SK-N-SH (cell line): ENCODE results near the gene APOL4. TPM values are rescaled to one million over a fixed set of nuclear protein-coding genes. Genes with fewer than 3 reads are reported as not detected.

Source experiments
- CTCF ChIA-PET: fragments of 300-600, 350-600 bp; formaldehyde crosslinking; extraction: SDS; loops from one replicate; lab custom pipeline; 2021; lab: Yijun Ruan, JAX
- POLR2A ChIA-PET: fragments of 350-600 bp; sonication (Branson Sonifier 250); formaldehyde crosslinking; extraction: SDS; loops from one replicate; lab custom pipeline; 2020; ENCODE audit warnings: antibody characterized with exemption, inconsistent platforms; lab: Yijun Ruan, JAX
- DNase-seq: peaks from one replicate; pipeline ENCODE4 v3.0.0; 2012
- H2AFZ ChIP-seq: fragments of 200-600 bp; sonication (generic); 2 replicates; pipeline ENCODE4 v1.8.1; 2016; ENCODE audit warnings: antibody characterized with exemption, mild to moderate bottlenecking, low read depth
- H3F3A ChIP-seq: fragments of 200-600 bp; sonication (generic); replicated peaks from 2 replicates; pipeline ENCODE3; 2016; ENCODE audit warnings: antibody characterized with exemption, mild to moderate bottlenecking; ENCODE audit not compliant: insufficient read depth
- H3K27ac ChIP-seq, 2 experiments: fragments of 200-500 bp in 1 of 2; fragments of 200-600 bp in 1 of 2; sonication (Bioruptor generic) in 1 of 2; sonication (generic), shearing (Covaris generic) in 1 of 2; 2 replicates each; pipeline versions ENCODE4 v1.5.1 to v1.6.1; 2014 to 2016; ENCODE audit warnings: low read depth in 2 of 2, inconsistent platforms in 1 of 2, low read length in 1 of 2, mild to moderate bottlenecking in 1 of 2, mixed read lengths in 1 of 2
- H3K27me3 ChIP-seq: fragments of 200-600 bp; sonication (generic), shearing (Covaris generic); 2 replicates; pipeline ENCODE4 v1.6.1; 2016; ENCODE audit warnings: mixed run types; ENCODE audit not compliant: insufficient read depth
- H3K36me3 ChIP-seq, 2 experiments: fragments of 200-500 bp in 1 of 2; fragments of 200-600 bp in 1 of 2; sonication (Bioruptor generic) in 1 of 2; sonication (generic) in 1 of 2; replicated peaks in 1 of 2; 2 replicates each; pipeline versions ENCODE3 to v1.5.1; 2014 to 2016; ENCODE audit warnings: low read length in 1 of 2, mild to moderate bottlenecking in 1 of 2; ENCODE audit not compliant: insufficient read depth in 2 of 2, control insufficient read depth in 1 of 2
- H3K4me1 ChIP-seq, 2 experiments: fragments of 200-500 bp in 1 of 2; fragments of 200-600 bp in 1 of 2; sonication (Bioruptor generic) in 1 of 2; sonication (generic), shearing (Covaris generic) in 1 of 2; 2 replicates each; pipeline versions ENCODE4 v1.5.1 to v1.6.1; 2014 to 2016; ENCODE audit warnings: low read depth in 1 of 2, low read length in 1 of 2, mixed run types in 1 of 2; ENCODE audit not compliant: insufficient read depth in 2 of 2, control insufficient read depth in 1 of 2
- H3K4me2 ChIP-seq: fragments of 200-600 bp; sonication (generic), shearing (Covaris generic); 2 replicates; pipeline ENCODE4 v1.6.1; 2017; ENCODE audit warnings: mixed run types
- H3K4me3 ChIP-seq, 2 experiments: fragments of 200-500 bp in 1 of 2; fragments of 200-600 bp in 1 of 2; sonication (Bioruptor generic) in 1 of 2; sonication (generic), shearing (Covaris generic) in 1 of 2; 2 replicates each; pipeline versions ENCODE4 v1.5.1 to v1.8.1; 2014 to 2016; ENCODE audit warnings: low read depth in 2 of 2, inconsistent platforms in 1 of 2, low read length in 1 of 2, mild to moderate bottlenecking in 1 of 2, mixed read lengths in 1 of 2, moderate library complexity in 1 of 2
- H3K79me2 ChIP-seq: fragments of 200-600 bp; sonication (generic); 2 replicates; pipeline ENCODE4 v1.8.1; 2017; ENCODE audit warnings: mild to moderate bottlenecking; ENCODE audit not compliant: insufficient read depth
- H3K9ac ChIP-seq: fragments of 200-600 bp; sonication (generic); 2 replicates; pipeline ENCODE4 v1.6.1; 2017; ENCODE audit warnings: mixed run types
- H3K9me2 ChIP-seq: fragments of 200-600 bp; sonication (generic); 2 replicates; pipeline ENCODE4 v1.6.1; 2017; ENCODE audit warnings: mixed run types
- H3K9me3 ChIP-seq: fragments of 200-600 bp; sonication (generic); 2 replicates; pipeline ENCODE4 v1.6.1; 2017; ENCODE audit warnings: mixed run types, mild to moderate bottlenecking, moderate library complexity
- H4K20me1 ChIP-seq: fragments of 200-600 bp; sonication (generic); 2 replicates; pipeline ENCODE4 v1.6.1; 2017; ENCODE audit warnings: mild to moderate bottlenecking, mixed run types; ENCODE audit not compliant: insufficient read depth
- CHD2 ChIP-seq: fragments of 150-350 bp; IDR thresholded peaks from 2 replicates; pipeline ENCODE4 v1.6.1; 2018; ENCODE audit warnings: low read length; ENCODE audit not compliant: partially characterized antibody
- EZH2phosphoT487 ChIP-seq: fragments of 200-600 bp; sonication (generic); IDR thresholded peaks from 2 replicates; pipeline ENCODE4 v1.6.1; 2017; ENCODE audit warnings: low read depth, mixed run types, mild to moderate bottlenecking, antibody characterized with exemption, moderate library complexity, borderline replicate concordance
- FOSL2 ChIP-seq: IDR thresholded peaks from 2 replicates; pipeline ENCODE4 v1.4.0; 2012; ENCODE audit warnings: low read depth, mild to moderate bottlenecking, moderate library complexity, borderline replicate concordance
- FOXJ3 ChIP-seq: sonication (generic); formaldehyde crosslinking; IDR thresholded peaks from 2 replicates; pipeline ENCODE4 v1.5.1; 2020; ENCODE audit warnings: mild to moderate bottlenecking, missing genetic modification reagents
- GABPA ChIP-seq: IDR thresholded peaks from 2 replicates; pipeline ENCODE4 v1.4.0; 2012; ENCODE audit warnings: low read depth, mild to moderate bottlenecking
- MXI1 ChIP-seq: IDR thresholded peaks from 2 replicates; pipeline ENCODE4 v1.6.1; 2012; ENCODE audit warnings: mild to moderate bottlenecking, low read depth, low read length, improper control_type of control experiment
- NFIC ChIP-seq: IDR thresholded peaks from 2 replicates; pipeline ENCODE4 v1.4.0; 2012; ENCODE audit warnings: borderline replicate concordance
- RAD21 ChIP-seq: IDR thresholded peaks from 2 replicates; pipeline ENCODE4 v1.6.1; 2012; ENCODE audit warnings: mild to moderate bottlenecking, low read length
- RCOR1 ChIP-seq: fragments of 150-350 bp; IDR thresholded peaks from 2 replicates; pipeline ENCODE4 v1.6.1; 2017; ENCODE audit warnings: antibody characterized with exemption, low read length
- SIN3A ChIP-seq: IDR thresholded peaks from 2 replicates; pipeline ENCODE4 v1.6.1; 2012; ENCODE audit warnings: low read depth, mild to moderate bottlenecking, low read length, moderate library complexity, borderline replicate concordance
- TEAD4 ChIP-seq: IDR thresholded peaks from 2 replicates; pipeline ENCODE4 v1.4.0; 2012; ENCODE audit warnings: mild to moderate bottlenecking, borderline replicate concordance; ENCODE audit not compliant: insufficient read depth
- WGBS: methylation state at CpG from one replicate; pipeline ENCODE4 v1.1.6; 2017; ENCODE audit warnings: low lambda C conversion rate; 5-methylcytosine and 5-hydroxymethylcytosine counted together
- polyA plus RNA-seq, 3 experiments: library from polyadenylated mRNA; depleted of rRNA; stranded (reverse); fragments of >200 nt; gene quantifications; 2 replicates each; pipeline ENCODE4 v1.2.3, GENCODE V29; 2012
- TF ChIP-seq, protein P1 (sequence below): IDR thresholded peaks from 2 replicates; pipeline ENCODE4 v1.4.0; 2012; ENCODE audit warnings: low read depth
- TF ChIP-seq, protein P2 (sequence below): fragments of 150-350 bp; IDR thresholded peaks from 2 replicates; pipeline ENCODE4 v1.6.1; 2016; ENCODE audit warnings: mild to moderate bottlenecking, low read depth, low read length
- TF ChIP-seq, protein P3 (sequence below): IDR thresholded peaks from 2 replicates; pipeline ENCODE4 v1.4.0; 2012; ENCODE audit warnings: low read depth, borderline replicate concordance
- TF ChIP-seq, protein P4 (sequence below): IDR thresholded peaks from 2 replicates; pipeline ENCODE4; 2012
- TF ChIP-seq, protein P5 (sequence below): fragments of 150-350 bp; IDR thresholded peaks from 2 replicates; pipeline ENCODE4 v1.6.1; 2017; ENCODE audit warnings: antibody characterized with exemption, low read length, low read depth, borderline replicate concordance

APOL4 gene
- polyA plus RNA-seq, 1 of the 3 experiments (the other 2 are of a cell fraction), result 0.08 TPM

DNA sequence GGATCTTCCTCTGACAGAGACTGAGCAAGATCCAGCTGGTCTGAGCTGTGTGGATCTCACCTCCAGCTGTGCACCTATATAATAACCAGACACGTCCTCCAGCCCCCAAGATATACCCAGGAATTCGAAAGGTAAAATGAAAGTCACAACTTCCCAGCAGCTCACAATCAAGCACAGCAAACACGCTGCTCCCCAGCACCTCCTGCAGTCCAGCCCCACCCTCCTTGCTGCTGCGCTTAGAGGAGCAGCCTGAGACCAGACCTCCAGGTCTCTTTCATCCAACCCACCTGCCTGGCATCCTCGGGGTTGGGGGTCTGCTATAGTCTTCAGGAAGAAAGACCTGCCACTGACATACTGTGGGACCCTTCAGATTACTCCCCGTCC is 3.0 kb upstream of the APOL4 start:
- Histone ChIP-seq H3K9me3 (no peaks in the 10 kb centered on the region), H3K9ac (no peak overlapping the region), H3F3A (no peaks in the 10 kb centered on the region), H2AFZ (no peak overlapping the region), H4K20me1 (no peaks in the 10 kb centered on the region), H3K4me1 (peaks cover 0 to 23% of the 10 kb centered on the region in 2 experiments; a peak in 1 of 4 replicates), H3K27me3 (no peaks in the 10 kb centered on the region), H3K27ac (no peak overlapping the region), H3K4me2 (no peak overlapping the region), H3K4me3 (no peak overlapping the region), H3K9me2 (no peaks in the 10 kb centered on the region), H3K36me3 (no peaks in the 10 kb centered on the region), H3K79me2 (no peaks in the 10 kb centered on the region)
- no peak for DNase-seq
- 57% methylated on average over 6 of the region's 6 CpGs for WGBS
- ChIA-PET POLR2A (no interaction called here), CTCF (no interaction called here)
- TF ChIP-seq CHD2, result no peak
- TF ChIP-seq, protein P1, sequence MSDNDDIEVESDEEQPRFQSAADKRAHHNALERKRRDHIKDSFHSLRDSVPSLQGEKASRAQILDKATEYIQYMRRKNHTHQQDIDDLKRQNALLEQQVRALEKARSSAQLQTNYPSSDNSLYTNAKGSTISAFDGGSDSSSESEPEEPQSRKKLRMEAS, result no peak
- TF ChIP-seq RAD21, result no peak
- no peak for TF ChIP-seq FOSL2
- TF ChIP-seq EZH2phosphoT487, result no peak
- no peak for TF ChIP-seq NFIC
- no peak for TF ChIP-seq SIN3A
- TF ChIP-seq, protein P2, sequence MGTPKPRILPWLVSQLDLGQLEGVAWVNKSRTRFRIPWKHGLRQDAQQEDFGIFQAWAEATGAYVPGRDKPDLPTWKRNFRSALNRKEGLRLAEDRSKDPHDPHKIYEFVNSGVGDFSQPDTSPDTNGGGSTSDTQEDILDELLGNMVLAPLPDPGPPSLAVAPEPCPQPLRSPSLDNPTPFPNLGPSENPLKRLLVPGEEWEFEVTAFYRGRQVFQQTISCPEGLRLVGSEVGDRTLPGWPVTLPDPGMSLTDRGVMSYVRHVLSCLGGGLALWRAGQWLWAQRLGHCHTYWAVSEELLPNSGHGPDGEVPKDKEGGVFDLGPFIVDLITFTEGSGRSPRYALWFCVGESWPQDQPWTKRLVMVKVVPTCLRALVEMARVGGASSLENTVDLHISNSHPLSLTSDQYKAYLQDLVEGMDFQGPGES, result no peak
- TF ChIP-seq FOXJ3 (CRISPR knock-in tag), result no peak
- TF ChIP-seq, protein P3, sequence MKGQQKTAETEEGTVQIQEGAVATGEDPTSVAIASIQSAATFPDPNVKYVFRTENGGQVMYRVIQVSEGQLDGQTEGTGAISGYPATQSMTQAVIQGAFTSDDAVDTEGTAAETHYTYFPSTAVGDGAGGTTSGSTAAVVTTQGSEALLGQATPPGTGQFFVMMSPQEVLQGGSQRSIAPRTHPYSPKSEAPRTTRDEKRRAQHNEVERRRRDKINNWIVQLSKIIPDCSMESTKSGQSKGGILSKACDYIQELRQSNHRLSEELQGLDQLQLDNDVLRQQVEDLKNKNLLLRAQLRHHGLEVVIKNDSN, result no peak
- no peak for TF ChIP-seq RCOR1
- TF ChIP-seq GABPA, result no peak
- no peak for TF ChIP-seq TEAD4
- TF ChIP-seq, protein P4, sequence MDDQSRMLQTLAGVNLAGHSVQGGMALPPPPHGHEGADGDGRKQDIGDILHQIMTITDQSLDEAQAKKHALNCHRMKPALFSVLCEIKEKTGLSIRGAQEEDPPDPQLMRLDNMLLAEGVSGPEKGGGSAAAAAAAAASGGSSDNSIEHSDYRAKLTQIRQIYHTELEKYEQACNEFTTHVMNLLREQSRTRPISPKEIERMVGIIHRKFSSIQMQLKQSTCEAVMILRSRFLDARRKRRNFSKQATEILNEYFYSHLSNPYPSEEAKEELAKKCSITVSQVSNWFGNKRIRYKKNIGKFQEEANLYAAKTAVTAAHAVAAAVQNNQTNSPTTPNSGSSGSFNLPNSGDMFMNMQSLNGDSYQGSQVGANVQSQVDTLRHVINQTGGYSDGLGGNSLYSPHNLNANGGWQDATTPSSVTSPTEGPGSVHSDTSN, result no peak
- TF ChIP-seq, protein P5, sequence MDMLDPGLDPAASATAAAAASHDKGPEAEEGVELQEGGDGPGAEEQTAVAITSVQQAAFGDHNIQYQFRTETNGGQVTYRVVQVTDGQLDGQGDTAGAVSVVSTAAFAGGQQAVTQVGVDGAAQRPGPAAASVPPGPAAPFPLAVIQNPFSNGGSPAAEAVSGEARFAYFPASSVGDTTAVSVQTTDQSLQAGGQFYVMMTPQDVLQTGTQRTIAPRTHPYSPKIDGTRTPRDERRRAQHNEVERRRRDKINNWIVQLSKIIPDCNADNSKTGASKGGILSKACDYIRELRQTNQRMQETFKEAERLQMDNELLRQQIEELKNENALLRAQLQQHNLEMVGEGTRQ, result no peak
- no peak for TF ChIP-seq MXI1
